ENCODE results near the gene ZNF362. TPM values are rescaled to one million over a fixed set of nuclear protein-coding genes. Genes with fewer than 3 reads are reported as not detected.

Gene ZNF362
- total RNA-seq, 1 experiment from 2014 or later = 11.1 TPM

- Histone ChIP-seq H3K79me2 (ENCODE audit: insufficient read depth, low read length) (no peaks in the 10 kb centered on the region), H3K4me3 (replicated peaks in 1 of 2; ENCODE audit: low read depth in 1 of 2, low read length in 2 of 2) (no peak overlapping the region), H2AFZ (ENCODE audit: low read depth, low read length, poor library complexity, severe bottlenecking) (no peak overlapping the region), H3K9me2 (ENCODE audit: insufficient read depth) (no peaks in the 10 kb centered on the region), H3K9ac (ENCODE audit: low read length) (no peak overlapping the region), H3K27ac (ENCODE audit: low read depth, low read length) (no peak overlapping the region), H4K20me1 (ENCODE audit: insufficient read depth) (no peaks in the 10 kb centered on the region), H3K4me1 (ENCODE audit: control insufficient read depth in 1 of 2, insufficient read depth in 2 of 2, low read length in 2 of 2) (no peaks in the 10 kb centered on the region), H3K27me3 (ENCODE audit: insufficient read depth, low read length) (no peaks in the 10 kb centered on the region), H3K9me3 (ENCODE audit: control insufficient read depth in 1 of 2, insufficient read depth in 1 of 2, low read depth in 1 of 2, low read length in 2 of 2) (no peaks in the 10 kb centered on the region), H3K4me2 (ENCODE audit: low read length) (no peak overlapping the region), H3K36me3 (ENCODE audit: control insufficient read depth in 1 of 2, insufficient read depth in 2 of 2, low read length in 2 of 2) (no peaks in the 10 kb centered on the region)
- DNase-seq (ENCODE audit: low read depth, low spot score) (no peak), ATAC-seq (no peak)
- RAD21 ChIA-PET (ENCODE audit: low non-redundant PET in 1 of 2, low total read pairs in 2 of 2, uncharacterized antibody in 2 of 2, unreplicated experiment in 2 of 2) = no interaction called here
- BruUV-seq (replicated peaks) = no TSS peak
- TF ChIP-seq ZFX (IDR thresholded peaks at IDR 0.05) (no peak), CEBPB (IDR thresholded peaks at IDR 0.05; ENCODE audit: low read depth) (no peak), POLR2A (IDR thresholded peaks at IDR 0.05; ENCODE audit: borderline replicate concordance, extremely low read depth, insufficient read depth, insufficient read length) (no peak), POLR2AphosphoS5 (IDR thresholded peaks at IDR 0.05; ENCODE audit: low read depth, low read length) (no peak), CTCF (IDR thresholded peaks at IDR 0.05 in 2 of 3, conservative IDR thresholded peaks at IDR 0.05 in 1 of 3; ENCODE audit: borderline replicate concordance in 1 of 3, insufficient read depth in 1 of 3, low read depth in 2 of 3, low read length in 2 of 3) (no peak), SIN3A (IDR thresholded peaks at IDR 0.05; ENCODE audit: low read depth) (no peak), SP1 (IDR thresholded peaks at IDR 0.05; ENCODE audit: low read depth) (no peak), SRF (IDR thresholded peaks at IDR 0.05; ENCODE audit: low read depth) (no peak), MAX (IDR thresholded peaks at IDR 0.05) (no peak), YY1 (IDR thresholded peaks at IDR 0.05; ENCODE audit: extremely low read depth, insufficient replicate concordance, low read depth, low read length) (no peak), EGR1 (IDR thresholded peaks at IDR 0.05; ENCODE audit: low read depth) (no peak), RAD21 (IDR thresholded peaks at IDR 0.05; ENCODE audit: low read depth) (no peak), CBX3 (IDR thresholded peaks at IDR 0.05; ENCODE audit: low read depth) (no peak), FOSL1 (IDR thresholded peaks at IDR 0.05; ENCODE audit: low read depth) (no peak), REST (IDR thresholded peaks at IDR 0.05; ENCODE audit: low read depth) (no peak), EZH2phosphoT487 (IDR thresholded peaks at IDR 0.05; ENCODE audit: borderline replicate concordance) (no peak), JUND (IDR thresholded peaks at IDR 0.05) (no peak), ELF1 (IDR thresholded peaks at IDR 0.05; ENCODE audit: borderline replicate concordance, low read depth) (no peak), TCF7L2 (IDR thresholded peaks at IDR 0.05; ENCODE audit: borderline replicate concordance, extremely low read depth, insufficient read depth, insufficient read length) (no peak)
- intact Hi-C loops (cut with micrococcal nuclease) = no loop called here
- POLR2A ChIA-PET = no interaction called here
- CTCF ChIA-PET = interaction anchor here (1.7 kb wide), 1 partner anchor 14 kb away, joined by 5 read pairs; no protein-coding TSS in a partner anchor
Measured at GRCh38 chr1:33281554-33282303, 25.4 kb downstream of the ZNF362 start.

All from HCT116 (cell line).